A673 (cell line): ENCODE results near the gene PERM1. TPM values are rescaled to one million over a fixed set of nuclear protein-coding genes. Genes with fewer than 3 reads are reported as not detected.
"Not testable (repeated sequence)": the region's sequence is repeated elsewhere in the genome, so short reads cannot be mapped to it uniquely, and the experiment has no call there.

Source experiments
- BruUV-seq: library from RNA; stranded (reverse); fragments of 400-500 nt; replicated peaks from 2 replicates; lab custom pipeline; 2021; lab: Mats Ljungman, UMichigan
- CTCF ChIA-PET: fragments of 300-600 bp; sonication (Branson Sonifier 250); formaldehyde crosslinking; loops from one replicate; lab custom pipeline; 2022; ENCODE audit warnings: antibody characterized with exemption; lab: Charles Lee
- POLR2A ChIA-PET: fragments of 300-600 bp; sonication (Branson Sonifier 250); formaldehyde crosslinking; loops from one replicate; lab custom pipeline; 2022; ENCODE audit warnings: antibody characterized with exemption; ENCODE audit not compliant: low non-redundant PET; lab: Charles Lee
- DNase-seq: peaks from one replicate; pipeline ENCODE4 v3.0.0-alpha.2; 2015; ENCODE audit warnings: low spot score
- H3K27ac ChIP-seq: fragments of 200-600 bp; sonication (generic); 2 replicates; pipeline ENCODE4 v1.5.1; 2016; ENCODE audit warnings: mixed run types, low read depth, mild to moderate bottlenecking, mixed read lengths, antibody characterized with exemption, low read length; ENCODE audit not compliant: poor library complexity, severe bottlenecking
- H3K27me3 ChIP-seq: fragments of 200-600 bp; sonication (generic); replicated peaks from 2 replicates; pipeline ENCODE4 v1.6.1; 2017; ENCODE audit warnings: mixed run types, low read depth, mild to moderate bottlenecking, mixed read lengths, antibody characterized with exemption, low read length; ENCODE audit not compliant: insufficient read depth, poor library complexity
- H3K36me3 ChIP-seq: fragments of 200-600 bp; sonication (generic); 2 replicates; pipeline ENCODE4 v1.6.1; 2016; ENCODE audit warnings: mixed run types, mild to moderate bottlenecking, mixed read lengths, antibody characterized with exemption, low read length; ENCODE audit not compliant: insufficient read depth, poor library complexity, severe bottlenecking
- H3K4me1 ChIP-seq: fragments of 200-600 bp; sonication (generic); 2 replicates; pipeline ENCODE4 v1.6.1; 2017; ENCODE audit warnings: mixed run types, mild to moderate bottlenecking, mixed read lengths, antibody characterized with exemption, low read length; ENCODE audit not compliant: insufficient read depth, poor library complexity, severe bottlenecking
- H3K4me3 ChIP-seq: fragments of 200-600 bp; sonication (generic); 2 replicates; pipeline ENCODE4 v1.5.1; 2016; ENCODE audit warnings: low read depth, mixed run types, mild to moderate bottlenecking, mixed read lengths, low read length; ENCODE audit not compliant: poor library complexity, severe bottlenecking
- H3K9me3 ChIP-seq: fragments of 200-600 bp; sonication (generic); 2 replicates; pipeline ENCODE4 v1.6.1; 2016; ENCODE audit warnings: mixed run types, low read depth, mild to moderate bottlenecking, mixed read lengths, antibody characterized with exemption, low read length; ENCODE audit not compliant: poor library complexity, severe bottlenecking
- CTCF ChIP-seq: fragments of 300-800, 200-600 bp; sonication (generic); conservative IDR thresholded peaks from 2 replicates; pipeline ENCODE4 v1.5.1; 2017; ENCODE audit warnings: low read depth, mild to moderate bottlenecking, antibody characterized with exemption, low read length, moderate library complexity, mixed read lengths
- EZH2 ChIP-seq: fragments of 200-600 bp; sonication (generic); IDR thresholded peaks from 2 replicates; pipeline ENCODE4 v1.6.1; 2017; ENCODE audit warnings: borderline replicate concordance, low read depth, mild to moderate bottlenecking, mixed read lengths, antibody characterized with exemption, low read length; ENCODE audit not compliant: poor library complexity, severe bottlenecking
- intact Hi-C: fragments of 100-400 bp; cut with micrococcal nuclease; formaldehyde crosslinking; loops from one replicate; pipeline ENCODE4 v1.10.0; 2022; ENCODE audit not compliant: unreplicated experiment
- total RNA-seq: library from RNA; stranded (reverse); gene quantifications from 2 replicates; pipeline ENCODE4 v1.2.3, GENCODE V29; 2021

Gene PERM1
- total RNA-seq, 1 experiment from 2014 or later, result not detected

- intact Hi-C loops, result no loop called here
Observed at GRCh38 chr1:1013105-1013921, 31.4 kb upstream of the PERM1 start, which contains the start of gene ISG15. Gene ISG15 (plus strand): TSS chr1:1013497. CDS start chr1:1013574, 77 bp downstream.

DNA sequence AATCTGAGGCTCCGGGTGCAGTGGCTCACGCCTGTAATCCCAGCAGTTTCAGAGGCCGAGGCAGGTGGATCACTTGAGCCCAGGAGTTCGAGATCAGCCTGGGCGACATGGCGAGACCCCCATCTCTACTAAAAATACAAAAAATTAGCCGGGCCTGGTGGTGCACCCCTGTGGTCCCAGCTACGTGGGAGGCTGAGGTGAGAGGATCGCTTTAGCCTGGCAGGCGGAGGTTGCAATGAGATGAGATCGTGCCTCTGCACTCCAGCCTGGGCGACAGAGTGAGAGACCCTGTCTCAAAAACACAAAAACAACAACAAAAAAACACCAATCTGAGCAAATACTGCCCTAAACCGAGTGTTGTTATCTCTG lies 30.8 kb upstream of the PERM1 start:
- CTCF ChIA-PET, result interaction anchor here (1.9 kb wide), 1 partner anchor 10 kb away, joined by 14 read pairs; no protein-coding TSS in a partner anchor
- H3K27me3 ChIP-seq, DNase-seq, H3K9me3 ChIP-seq, intact Hi-C loops, POLR2A ChIA-PET, H3K36me3 ChIP-seq, BruUV-seq: not testable (repeated sequence)
- Histone ChIP-seq H3K4me3 (peak overlapping the region; percentile 53), H3K27ac (peak overlapping the region; percentile 85), H3K4me1 (peaks cover 15% of the 10 kb centered on the region)

More at GRCh38 chr1:1013105-1013921, 31.4 kb upstream of the PERM1 start, which contains the start of gene ISG15:
- BruUV-seq, result TSS peak; percentile 83
- DNase-seq, result peak; percentile 90
- no peaks in the 10 kb centered on the region for H3K9me3 ChIP-seq
- TF ChIP-seq CTCF (no peak), EZH2 (no peak)
- POLR2A ChIA-PET, result no interaction called here
- H3K27me3 ChIP-seq, result no peaks in the 10 kb centered on the region
- peak within 1 kb of the TSS; percentile 53 for H3K4me3 ChIP-seq
- H3K36me3 ChIP-seq, result no peaks in the 10 kb centered on the region
- CTCF ChIA-PET, result interaction anchor here (1.2 to 1.9 kb wide), 3 partner anchors 9 to 51 kb away, joined by 3 to 14 read pairs (median 5); no protein-coding TSS in a partner anchor
- peak within 1 kb of the TSS; percentile 85 for H3K27ac ChIP-seq
- H3K4me1 ChIP-seq, result peaks cover 15% of the 10 kb centered on the region

- POLR2A ChIA-PET, result no interaction called here
- H3K4me1 ChIP-seq, result peaks cover 15% of the 10 kb centered on the region
Observed at GRCh38 chr1:1011396-1011949, 29.6 kb upstream of the PERM1 start.

GRCh38 chr1:1010131-1010530 lies 28.2 kb upstream of the PERM1 start:
- intact Hi-C loops, H3K36me3 ChIP-seq, H3K27ac ChIP-seq, H3K4me3 ChIP-seq, H3K9me3 ChIP-seq, H3K27me3 ChIP-seq, DNase-seq, POLR2A ChIA-PET, BruUV-seq, CTCF ChIA-PET: not testable (repeated sequence)
- H3K4me1 ChIP-seq, result peaks cover 15% of the 10 kb centered on the region

More at GRCh38 chr1:1011396-1011949, 29.6 kb upstream of the PERM1 start:
- Histone ChIP-seq H3K36me3 (no peaks in the 10 kb centered on the region), H3K27me3 (no peaks in the 10 kb centered on the region), H3K27ac (no peak overlapping the region), H3K9me3 (no peaks in the 10 kb centered on the region), H3K4me3 (no peak overlapping the region)
- CTCF ChIA-PET, result no interaction called here
- BruUV-seq, result no TSS peak
- intact Hi-C loops, result no loop called here
- TF ChIP-seq EZH2 (no peak), CTCF (no peak)
- no peak for DNase-seq
